ENCODE results near the gene STEAP3. TPM values are rescaled to one million over a fixed set of nuclear protein-coding genes. Genes with fewer than 3 reads are reported as not detected.
A peak's percentile ranks its signal among the peaks of the same experiment; 100 is the strongest.

STEAP3 gene, protein sequence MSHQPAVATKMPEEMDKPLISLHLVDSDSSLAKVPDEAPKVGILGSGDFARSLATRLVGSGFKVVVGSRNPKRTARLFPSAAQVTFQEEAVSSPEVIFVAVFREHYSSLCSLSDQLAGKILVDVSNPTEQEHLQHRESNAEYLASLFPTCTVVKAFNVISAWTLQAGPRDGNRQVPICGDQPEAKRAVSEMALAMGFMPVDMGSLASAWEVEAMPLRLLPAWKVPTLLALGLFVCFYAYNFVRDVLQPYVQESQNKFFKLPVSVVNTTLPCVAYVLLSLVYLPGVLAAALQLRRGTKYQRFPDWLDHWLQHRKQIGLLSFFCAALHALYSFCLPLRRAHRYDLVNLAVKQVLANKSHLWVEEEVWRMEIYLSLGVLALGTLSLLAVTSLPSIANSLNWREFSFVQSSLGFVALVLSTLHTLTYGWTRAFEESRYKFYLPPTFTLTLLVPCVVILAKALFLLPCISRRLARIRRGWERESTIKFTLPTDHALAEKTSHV
- 2.0 and 2.2 TPM in 2 replicates for polyA plus RNA-seq (2013)

DNA sequence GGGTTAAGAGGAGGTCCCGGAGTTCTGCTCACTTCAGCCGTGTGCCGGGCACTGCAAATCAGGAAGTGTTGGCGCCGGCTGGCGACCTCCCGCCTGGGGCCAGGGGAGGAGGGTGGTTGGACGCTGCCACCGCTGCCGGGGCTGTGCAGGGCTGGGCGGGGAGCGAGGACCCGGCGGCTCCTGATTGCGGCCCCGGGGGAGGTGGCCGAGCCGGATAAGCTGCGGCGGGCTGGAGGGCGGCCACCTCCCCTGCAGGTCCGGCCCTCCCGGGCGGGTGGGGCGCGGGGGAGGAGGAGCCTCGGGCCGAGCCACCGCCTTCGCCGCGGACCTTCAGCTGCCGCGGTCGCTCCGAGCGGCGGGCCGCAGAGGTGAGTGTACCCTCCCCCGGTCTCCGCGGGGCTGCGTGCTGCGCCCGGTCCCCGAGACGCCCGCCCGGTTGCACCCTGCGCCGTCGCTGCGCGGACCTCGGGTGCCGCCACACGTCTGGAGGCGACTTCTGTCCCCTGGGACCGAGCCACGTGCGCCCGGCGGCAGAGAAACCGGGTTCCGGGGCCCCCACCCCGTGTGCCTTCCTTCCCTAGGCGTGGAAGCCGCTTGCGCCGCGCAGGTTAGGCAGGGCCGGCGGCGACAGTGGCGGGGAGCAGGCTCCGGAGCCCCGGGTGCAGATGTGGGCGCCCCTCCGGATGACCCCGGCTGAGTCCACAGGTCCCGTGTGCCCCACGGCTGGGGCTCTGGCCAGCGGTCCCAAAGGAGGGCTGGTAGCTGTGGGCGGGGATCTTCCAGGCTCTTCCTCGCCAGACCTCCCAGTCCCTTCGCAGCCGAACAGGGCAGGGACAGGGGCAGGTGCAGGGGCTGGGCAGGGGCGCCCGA lies at the start of gene STEAP3:
Gene STEAP3 (plus strand): TSS at position 314 of the 870 bp plus-strand sequence. CDS start 7,179 bp downstream, outside the sequence.
- Histone ChIP-seq H3K9me3 (ENCODE audit: insufficient read depth, low read depth, low read length) (no peaks in the 10 kb centered on the region), H2AFZ (ENCODE audit: insufficient read depth, low read length, poor library complexity) (peak within 1 kb of the TSS; percentile 48), H2AK5ac (ENCODE audit: low read length) (no peak within 1 kb of the TSS), H3K4me2 (ENCODE audit: low read length) (peak within 1 kb of the TSS; percentile 79), H3K18ac (ENCODE audit: low read length) (peak within 1 kb of the TSS; percentile 65), H3K9ac (ENCODE audit: low read length) (no peak within 1 kb of the TSS), H2BK5ac (ENCODE audit: low read depth, low read length, poor library complexity) (peak within 1 kb of the TSS; percentile 13), H3K36me3 (ENCODE audit: control insufficient read depth in 1 of 2, insufficient read depth in 2 of 2, low read length in 2 of 2) (no peaks in the 10 kb centered on the region), H2BK120ac (ENCODE audit: insufficient read depth, low read length, poor library complexity) (peak within 1 kb of the TSS; percentile 35), H3K27me3 (ENCODE audit: insufficient read depth, low read length) (peaks cover 4% of the 10 kb centered on the region), H2BK12ac (ENCODE audit: low read length) (peak within 1 kb of the TSS; percentile 27), H3K79me2 (ENCODE audit: control insufficient read depth, insufficient read depth, low read length, poor library complexity) (peaks cover 2% of the 10 kb centered on the region), H4K8ac (ENCODE audit: low read depth, low read length) (peak within 1 kb of the TSS; percentile 36), H3K27ac (ENCODE audit: low read depth, low read length) (no peak within 1 kb of the TSS), H3K4me3 (ENCODE audit: low read depth, low read length) (peak within 1 kb of the TSS; percentile 58), H3K23ac (ENCODE audit: low read length) (no peak within 1 kb of the TSS), H4K12ac (ENCODE audit: low read depth, low read length) (peak within 1 kb of the TSS; percentile 22), H3K79me1 (ENCODE audit: low read length) (peaks cover 9% of the 10 kb centered on the region), H3K4me1 (ENCODE audit: control insufficient read depth in 1 of 2, insufficient read depth in 2 of 2, low read length in 2 of 2) (peaks cover 4 to 13% of the 10 kb centered on the region in 2 experiments), H3K4ac (ENCODE audit: low read depth, low read length) (no peak within 1 kb of the TSS), H4K91ac (ENCODE audit: low read depth, low read length) (no peak within 1 kb of the TSS), H3K14ac (ENCODE audit: low read length) (peak within 1 kb of the TSS; percentile 51)
- WGBS (ENCODE audit: extremely low coverage, insufficient coverage, insufficient read length) = no CpG with 5 or more reads among the region's 89 CpGs
- peak; percentile 54 to 68 for DNase-seq

DNA sequence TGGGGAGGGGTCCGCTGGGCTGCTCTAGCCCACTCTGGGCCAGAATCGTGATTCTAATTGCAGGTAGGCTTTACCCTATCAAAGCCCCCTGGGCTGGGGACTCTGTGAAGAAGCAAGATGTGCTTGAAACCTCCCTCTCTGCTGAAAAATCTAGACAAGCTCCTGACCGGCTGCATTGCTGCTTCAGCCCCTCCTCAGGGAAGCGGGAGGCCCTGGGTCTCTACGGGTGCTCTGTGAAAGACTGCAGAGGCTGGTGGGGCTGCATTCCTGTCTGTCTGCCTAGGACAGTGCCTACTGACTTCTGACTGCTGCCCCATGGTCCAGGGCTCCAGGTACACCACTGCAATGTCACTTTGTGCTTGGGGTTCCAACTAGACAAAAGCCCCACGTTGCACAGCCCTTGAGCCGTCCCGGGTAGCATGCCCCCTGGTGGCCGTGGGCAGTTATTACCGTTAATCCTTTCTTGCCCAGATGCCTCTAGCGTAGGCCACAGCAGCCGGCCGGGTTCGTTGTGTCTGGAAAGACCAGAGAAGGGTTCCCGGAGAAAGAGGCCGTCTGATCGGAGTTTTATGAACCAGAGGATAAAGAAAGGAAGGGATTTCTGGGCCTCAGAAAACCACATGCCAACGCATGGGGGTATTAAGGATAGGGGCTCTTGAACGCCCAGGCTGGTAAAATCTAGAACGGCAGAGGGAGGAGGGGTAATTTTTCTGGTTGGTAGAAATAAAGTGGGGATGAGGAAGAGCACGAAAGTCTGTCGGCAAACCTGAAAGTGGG lies 49.2 kb upstream of the STEAP3 start:
- no peaks in the 10 kb centered on the region for H3K79me1 ChIP-seq (ENCODE audit: low read length)
- H3K4ac ChIP-seq (ENCODE audit: low read depth, low read length) = no peak overlapping the region
- peak; percentile 42 to 68 for DNase-seq
- no peak overlapping the region for H4K91ac ChIP-seq (ENCODE audit: low read depth, low read length)
- no peak overlapping the region for H3K14ac ChIP-seq (ENCODE audit: low read length)
- no peak overlapping the region for H3K23ac ChIP-seq (ENCODE audit: low read length)
- H2AFZ ChIP-seq (ENCODE audit: insufficient read depth, low read length, poor library complexity) = peak overlapping the region; percentile 6
- no peak overlapping the region for H3K9ac ChIP-seq (ENCODE audit: low read length)
- no peak overlapping the region for H3K4me2 ChIP-seq (ENCODE audit: low read length)
- H3K9me3 ChIP-seq (ENCODE audit: insufficient read depth, low read depth, low read length) = peaks cover 6% of the 10 kb centered on the region
- no peak overlapping the region for H4K12ac ChIP-seq (ENCODE audit: low read depth, low read length)
- H3K4me1 ChIP-seq (ENCODE audit: control insufficient read depth in 1 of 2, insufficient read depth in 2 of 2, low read length in 2 of 2) = no peaks in the 10 kb centered on the region
- H3K27ac ChIP-seq (ENCODE audit: low read depth, low read length) = no peak overlapping the region
- H3K79me2 ChIP-seq (ENCODE audit: control insufficient read depth, insufficient read depth, low read length, poor library complexity) = no peaks in the 10 kb centered on the region
- H2BK120ac ChIP-seq (ENCODE audit: insufficient read depth, low read length, poor library complexity) = no peak overlapping the region
- H4K8ac ChIP-seq (ENCODE audit: low read depth, low read length) = no peak overlapping the region
- peaks cover 2% of the 10 kb centered on the region for H3K27me3 ChIP-seq (ENCODE audit: insufficient read depth, low read length)
- WGBS (ENCODE audit: extremely low coverage, insufficient coverage, insufficient read length) = no CpG with 5 or more reads among the region's 22 CpGs
- H2AK5ac ChIP-seq (ENCODE audit: low read length) = no peak overlapping the region
- no peak overlapping the region for H2BK12ac ChIP-seq (ENCODE audit: low read length)
- no peaks in the 10 kb centered on the region for H3K36me3 ChIP-seq (ENCODE audit: control insufficient read depth in 1 of 2, insufficient read depth in 2 of 2, low read length in 2 of 2)
- no peak overlapping the region for H3K4me3 ChIP-seq (ENCODE audit: low read depth, low read length)
- H3K18ac ChIP-seq (ENCODE audit: low read length) = no peak overlapping the region
- H2BK5ac ChIP-seq (ENCODE audit: low read depth, low read length, poor library complexity) = no peak overlapping the region

DNA sequence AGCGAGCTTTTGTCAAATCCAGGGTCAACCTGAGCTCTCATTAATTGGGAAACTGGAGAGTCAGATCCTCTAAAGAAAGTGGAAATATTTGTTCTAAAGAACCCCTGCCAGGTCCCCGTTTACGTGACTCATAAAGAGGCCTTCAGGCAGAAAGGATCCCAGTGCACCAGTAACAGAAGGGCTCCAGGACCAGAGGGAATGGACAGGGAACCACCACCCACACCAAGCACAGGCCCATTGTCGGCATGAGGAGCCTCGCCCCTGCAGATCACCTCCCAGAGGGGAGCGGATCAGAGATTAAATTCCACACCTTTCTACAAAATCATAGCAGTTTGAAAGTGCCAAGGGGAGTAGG lies 48.7 kb upstream of the STEAP3 start:
- Histone ChIP-seq H2AK5ac (ENCODE audit: low read length) (no peak overlapping the region), H3K18ac (ENCODE audit: low read length) (no peak overlapping the region), H4K12ac (ENCODE audit: low read depth, low read length) (no peak overlapping the region), H3K27ac (ENCODE audit: low read depth, low read length) (no peak overlapping the region), H3K14ac (ENCODE audit: low read length) (no peak overlapping the region), H2BK5ac (ENCODE audit: low read depth, low read length, poor library complexity) (no peak overlapping the region), H3K79me1 (ENCODE audit: low read length) (no peaks in the 10 kb centered on the region), H2BK12ac (ENCODE audit: low read length) (no peak overlapping the region), H3K4me3 (ENCODE audit: low read depth, low read length) (no peak overlapping the region), H3K4me1 (ENCODE audit: control insufficient read depth in 1 of 2, insufficient read depth in 2 of 2, low read length in 2 of 2) (no peaks in the 10 kb centered on the region), H4K91ac (ENCODE audit: low read depth, low read length) (no peak overlapping the region), H3K23ac (ENCODE audit: low read length) (no peak overlapping the region), H3K4me2 (ENCODE audit: low read length) (no peak overlapping the region), H3K9ac (ENCODE audit: low read length) (no peak overlapping the region), H3K4ac (ENCODE audit: low read depth, low read length) (no peak overlapping the region), H3K27me3 (ENCODE audit: insufficient read depth, low read length) (peaks cover 2% of the 10 kb centered on the region), H2BK120ac (ENCODE audit: insufficient read depth, low read length, poor library complexity) (no peak overlapping the region), H3K36me3 (ENCODE audit: control insufficient read depth in 1 of 2, insufficient read depth in 2 of 2, low read length in 2 of 2) (no peaks in the 10 kb centered on the region), H2AFZ (ENCODE audit: insufficient read depth, low read length, poor library complexity) (no peak overlapping the region), H3K79me2 (ENCODE audit: control insufficient read depth, insufficient read depth, low read length, poor library complexity) (no peaks in the 10 kb centered on the region), H3K9me3 (ENCODE audit: insufficient read depth, low read depth, low read length) (peaks cover 6% of the 10 kb centered on the region), H4K8ac (ENCODE audit: low read depth, low read length) (no peak overlapping the region)
- no CpG with 5 or more reads among the region's 6 CpGs for WGBS (ENCODE audit: extremely low coverage, insufficient coverage, insufficient read length)
- DNase-seq = peak in 1 of 2 donors; percentile 65

DNA sequence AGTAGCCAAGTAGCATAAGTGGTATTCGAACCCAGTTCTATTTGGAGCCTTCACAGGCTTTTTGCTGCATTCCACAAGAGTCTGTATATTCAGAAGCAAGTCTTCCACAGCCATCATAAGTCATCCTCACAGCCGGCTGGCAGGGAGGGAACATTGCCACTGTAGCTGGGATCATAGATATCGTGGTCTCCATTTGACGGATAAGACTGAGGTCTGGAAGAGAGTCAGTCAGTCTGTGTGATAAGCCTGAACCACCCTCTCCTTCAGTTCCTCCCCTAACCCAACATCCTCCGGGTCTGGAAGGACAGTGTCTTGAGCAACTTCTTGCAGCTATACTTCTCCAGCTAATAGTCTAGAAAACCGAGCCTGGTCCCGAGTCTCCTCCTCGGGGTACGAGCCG lies 48.1 kb upstream of the STEAP3 start:
- Histone ChIP-seq H3K4ac (ENCODE audit: low read depth, low read length) (no peak overlapping the region), H3K18ac (ENCODE audit: low read length) (no peak overlapping the region), H2BK120ac (ENCODE audit: insufficient read depth, low read length, poor library complexity) (no peak overlapping the region), H3K14ac (ENCODE audit: low read length) (no peak overlapping the region), H2AK5ac (ENCODE audit: low read length) (no peak overlapping the region), H3K4me3 (ENCODE audit: low read depth, low read length) (no peak overlapping the region), H4K8ac (ENCODE audit: low read depth, low read length) (no peak overlapping the region), H3K9me3 (ENCODE audit: insufficient read depth, low read depth, low read length) (peaks cover 6% of the 10 kb centered on the region), H3K4me2 (ENCODE audit: low read length) (no peak overlapping the region), H2AFZ (ENCODE audit: insufficient read depth, low read length, poor library complexity) (no peak overlapping the region), H3K27me3 (ENCODE audit: insufficient read depth, low read length) (peaks cover 2% of the 10 kb centered on the region), H2BK12ac (ENCODE audit: low read length) (no peak overlapping the region), H3K4me1 (ENCODE audit: control insufficient read depth in 1 of 2, insufficient read depth in 2 of 2, low read length in 2 of 2) (no peaks in the 10 kb centered on the region), H3K79me1 (ENCODE audit: low read length) (no peaks in the 10 kb centered on the region), H4K12ac (ENCODE audit: low read depth, low read length) (no peak overlapping the region), H4K91ac (ENCODE audit: low read depth, low read length) (no peak overlapping the region), H3K27ac (ENCODE audit: low read depth, low read length) (no peak overlapping the region), H2BK5ac (ENCODE audit: low read depth, low read length, poor library complexity) (no peak overlapping the region), H3K9ac (ENCODE audit: low read length) (no peak overlapping the region), H3K23ac (ENCODE audit: low read length) (no peak overlapping the region), H3K79me2 (ENCODE audit: control insufficient read depth, insufficient read depth, low read length, poor library complexity) (no peaks in the 10 kb centered on the region), H3K36me3 (ENCODE audit: control insufficient read depth in 1 of 2, insufficient read depth in 2 of 2, low read length in 2 of 2) (no peaks in the 10 kb centered on the region)
- WGBS (ENCODE audit: extremely low coverage, insufficient coverage, insufficient read length) = no CpG with 5 or more reads among the region's 10 CpGs
- DNase-seq = no peak
